Measurements from ENCODE around the gene REEP6.

REEP6 gene

DNA sequence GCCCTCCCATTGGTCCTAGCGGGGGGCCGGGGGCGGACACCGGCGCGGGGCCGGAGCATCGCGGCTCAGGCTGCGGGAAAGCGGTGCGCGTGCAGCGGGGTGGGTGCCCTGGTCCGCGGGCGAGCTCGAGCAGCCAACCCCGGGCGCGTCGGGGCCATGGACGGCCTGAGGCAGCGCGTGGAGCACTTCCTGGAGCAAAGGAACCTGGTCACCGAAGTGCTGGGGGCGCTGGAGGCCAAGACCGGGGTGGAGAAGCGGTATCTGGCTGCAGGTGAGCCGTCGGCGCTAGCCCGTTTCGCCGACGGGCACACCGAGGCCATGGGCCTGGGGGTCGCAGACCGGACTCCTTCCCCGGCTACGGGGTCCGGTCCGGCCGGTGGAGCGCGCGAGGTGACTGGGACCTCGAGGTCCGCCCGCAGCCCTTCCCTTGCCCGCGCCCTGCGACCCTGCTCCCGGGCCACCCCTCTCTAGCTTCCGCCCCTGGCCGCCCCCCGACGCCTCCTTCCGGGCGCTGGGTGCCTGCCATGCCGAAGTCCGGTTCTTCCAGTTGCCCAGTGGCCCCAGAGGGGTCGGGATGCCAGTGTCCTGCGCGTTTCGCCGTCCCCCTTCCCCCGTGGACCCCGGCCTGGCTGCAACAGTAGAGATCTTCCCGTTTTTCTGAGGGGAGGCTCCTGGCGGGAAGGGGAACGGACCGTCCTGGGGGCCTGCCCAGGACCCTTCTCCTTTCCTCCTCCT, at the start of gene REEP6:
Gene REEP6 (plus strand): TSS at position 68 of the 735 bp plus-strand sequence. CDS start 89 bp downstream, at position 157.
- H3K27ac ChIP-seq: peak within 1 kb of the TSS in 17 of 21 experiments; percentile 24 to 71 (median 52)
- H3K4me3 ChIP-seq: peak within 1 kb of the TSS; percentile 31 to 61 (median 45)

DNA sequence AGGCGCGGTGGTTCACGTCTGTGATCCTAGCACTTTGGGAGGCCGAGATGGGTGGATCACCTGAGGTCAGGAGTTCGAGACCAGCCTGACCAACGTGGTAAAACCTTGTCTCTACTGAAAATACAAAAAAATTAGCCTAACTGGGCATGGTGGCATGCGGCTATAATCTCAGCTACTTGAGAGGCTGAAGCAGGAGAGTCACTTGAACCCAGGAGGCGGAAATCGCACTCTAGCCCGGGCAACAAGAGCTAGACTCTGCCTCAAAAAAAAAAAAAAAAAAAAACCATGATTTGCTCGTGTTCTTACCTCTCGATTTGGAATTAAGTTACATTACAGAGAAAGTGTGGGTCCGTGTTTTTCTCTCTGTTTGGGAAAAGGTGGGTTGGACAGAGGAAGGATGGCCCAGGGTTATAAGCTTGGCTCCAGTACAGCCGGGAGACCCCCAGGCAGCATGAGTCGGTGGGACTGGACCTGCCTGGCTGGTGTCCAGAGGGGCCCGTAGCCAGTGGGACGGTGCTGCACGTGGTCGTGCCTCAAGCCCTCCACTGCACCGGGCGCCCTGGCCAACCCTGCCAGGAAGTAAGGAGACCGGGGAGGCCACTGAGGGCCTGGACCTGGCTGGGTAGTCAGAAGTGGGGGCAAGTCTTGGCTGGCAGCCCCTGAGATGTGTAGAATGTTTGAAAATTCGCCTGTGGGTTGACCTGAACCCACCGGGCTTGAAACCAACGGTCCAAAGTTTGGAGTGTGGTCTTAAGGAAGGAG, 49.1 kb upstream of the REEP6 start:
- Histone ChIP-seq H3K27ac (no peak overlapping the region), H3K4me3 (no peak overlapping the region)

DNA sequence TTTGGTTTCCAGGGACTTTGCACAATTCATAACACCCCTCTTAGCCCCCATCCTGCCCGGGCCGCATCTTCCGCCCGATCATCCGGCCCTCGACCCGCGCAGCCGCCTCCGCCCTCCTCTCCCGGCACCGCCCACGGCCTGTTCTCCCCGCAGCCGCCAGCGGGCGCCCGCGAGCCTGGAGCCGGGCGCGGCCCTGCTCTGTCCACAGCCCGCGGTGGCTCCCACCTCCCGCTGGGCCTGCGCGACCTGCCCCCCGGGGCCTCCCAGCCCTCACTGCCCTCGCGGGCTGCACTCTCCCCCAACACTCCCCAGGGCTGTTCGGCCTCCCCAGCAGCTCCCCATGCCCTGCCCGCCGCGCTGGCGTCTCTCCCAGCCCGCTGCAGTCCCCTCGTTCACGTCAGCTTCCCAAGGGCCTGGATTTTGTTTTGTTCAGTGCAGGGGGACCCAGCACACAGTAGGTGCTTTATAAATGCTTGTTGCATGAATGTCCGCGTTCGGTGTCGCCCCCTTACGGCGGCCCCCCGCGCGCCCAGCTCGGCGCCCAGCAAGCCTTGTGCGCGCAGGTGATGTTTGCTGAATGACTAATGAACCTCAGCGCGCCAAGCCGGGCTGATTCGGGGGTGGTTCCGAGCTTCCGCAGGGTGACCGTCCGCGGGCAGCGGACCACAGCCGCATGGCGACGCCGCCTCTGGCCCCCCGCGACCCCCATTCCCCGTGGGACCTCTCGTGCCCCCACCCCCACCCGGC, 45.6 kb upstream of the REEP6 start:
- Histone ChIP-seq H3K27ac (peak overlapping the region in 2 of 21 experiments; percentile 1 to 67), H3K4me3 (peak overlapping the region in 6 of 7 experiments; percentile 1 to 33 (median 23))

DNA sequence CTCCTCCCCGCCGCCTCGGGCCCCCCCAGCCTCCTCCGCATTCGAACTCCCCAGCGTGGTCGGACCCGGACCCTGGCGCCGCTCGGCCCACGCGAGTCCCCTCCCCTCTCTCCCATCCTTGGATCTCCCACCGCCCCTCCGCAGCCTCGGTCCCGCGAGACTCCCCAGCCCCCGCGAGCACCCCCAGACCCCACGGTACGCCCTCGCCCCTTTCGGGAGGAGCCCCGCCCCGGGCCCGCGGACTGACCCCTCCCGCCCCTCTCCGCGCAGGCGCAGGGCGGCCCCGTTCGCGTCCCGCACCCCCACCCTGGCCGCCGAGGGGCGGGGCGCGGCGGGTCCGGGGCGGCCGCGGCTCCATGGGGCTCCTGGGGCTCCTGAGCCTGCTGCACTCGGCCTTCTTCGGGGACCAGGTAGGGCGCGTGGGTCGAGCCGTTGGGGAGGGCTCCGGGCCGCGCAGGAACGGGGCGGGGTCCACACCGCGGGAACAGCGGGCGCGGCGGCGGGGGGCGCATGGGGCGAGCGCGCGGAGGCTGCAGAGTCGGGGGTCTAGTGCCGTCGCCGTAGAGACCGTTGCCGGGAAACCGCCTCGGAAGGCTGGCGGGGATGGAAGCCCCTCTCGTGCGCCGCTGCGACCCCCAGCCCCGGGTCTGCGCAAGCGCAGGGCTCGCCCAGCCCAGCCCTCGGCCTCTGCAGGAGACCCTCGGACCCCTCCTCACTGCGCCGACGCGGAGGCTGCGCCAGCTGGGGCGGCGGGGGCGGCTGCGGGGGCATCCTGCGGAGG, 44.9 kb upstream of the REEP6 start:
- Histone ChIP-seq H3K27ac (no peak overlapping the region), H3K4me3 (peak overlapping the region in 6 of 7 experiments; percentile 1 to 33 (median 16))

DNA sequence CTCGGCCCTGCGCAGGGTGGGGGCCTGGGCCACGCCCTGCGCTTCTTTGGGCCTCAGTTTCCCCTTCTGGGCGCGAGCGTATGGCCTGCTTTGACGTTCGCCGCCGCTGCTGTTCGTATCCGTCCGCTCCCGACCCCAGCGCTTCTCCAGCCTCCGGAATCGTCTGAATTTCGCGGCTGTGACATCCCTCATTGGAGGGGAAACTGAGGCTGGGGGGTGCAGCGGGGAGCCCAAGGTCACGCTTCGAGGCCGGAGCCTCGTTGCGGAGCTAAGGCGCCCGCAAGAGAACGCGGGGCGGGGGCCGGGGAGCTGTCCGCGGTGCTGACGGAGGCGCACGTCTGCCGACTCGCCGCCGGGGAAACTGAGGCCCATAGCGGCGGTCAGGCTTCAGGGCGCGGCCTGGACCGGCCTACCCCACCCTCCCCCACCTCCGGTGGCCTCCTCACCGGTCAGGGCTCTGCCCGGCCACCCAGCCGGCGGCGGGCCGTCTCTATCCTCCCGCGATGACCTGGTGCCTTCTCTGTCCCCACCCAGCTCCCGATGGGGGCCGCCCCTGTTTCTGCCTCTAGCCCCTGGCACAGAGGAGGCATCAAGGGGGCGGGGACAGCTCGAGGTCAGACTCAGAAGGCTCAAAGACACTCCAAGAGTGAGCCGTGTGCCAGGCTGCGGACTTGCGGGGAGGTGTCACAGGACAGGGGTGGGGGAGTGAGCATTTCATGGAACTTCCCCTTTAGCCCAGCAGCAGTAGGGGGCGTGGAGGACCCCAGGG, 44.1 kb upstream of the REEP6 start:
- no peak overlapping the region for H3K4me3 ChIP-seq
- no peak overlapping the region for H3K27ac ChIP-seq

DNA sequence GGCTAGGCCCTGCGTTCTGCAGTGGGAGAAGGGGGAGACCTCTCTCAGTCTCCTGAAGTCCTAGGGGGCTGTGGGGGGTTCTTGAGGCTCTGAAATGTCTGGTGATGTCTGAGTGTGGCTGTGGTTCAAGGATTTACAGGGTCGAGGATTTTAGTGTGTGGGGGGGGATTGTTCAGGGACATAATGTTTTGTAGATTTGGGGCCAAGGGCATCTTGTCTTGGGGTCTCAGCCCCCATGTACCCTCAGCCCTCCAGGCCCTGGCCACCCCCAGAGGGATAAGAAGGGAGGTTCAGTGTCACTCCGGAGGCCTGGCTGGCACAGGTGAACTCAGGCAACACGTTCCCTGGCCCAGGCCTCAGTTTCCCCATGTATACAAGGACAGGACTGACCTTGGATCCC, 43.5 kb upstream of the REEP6 start:
- Histone ChIP-seq H3K27ac (no peak overlapping the region), H3K4me3 (no peak overlapping the region)

DNA sequence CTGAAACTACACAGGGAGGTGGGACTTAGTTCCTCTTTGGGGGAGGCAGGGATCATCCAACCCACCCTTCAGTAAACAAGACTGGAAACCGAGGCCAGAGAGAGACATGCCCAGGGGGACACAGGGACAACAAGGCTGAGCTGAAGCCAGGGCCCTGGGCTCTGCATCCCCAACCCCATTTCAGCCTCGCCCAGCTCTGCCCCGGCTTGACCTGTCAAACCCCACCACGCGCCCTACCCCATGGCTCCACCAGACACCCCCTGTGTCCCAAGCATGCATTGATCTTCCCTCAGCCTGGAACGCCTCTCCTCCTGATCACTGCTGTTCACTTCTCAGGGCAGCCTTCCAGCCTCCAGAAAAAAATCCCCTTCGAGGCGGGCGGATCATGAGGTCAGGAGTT, 43.0 kb upstream of the REEP6 start:
- Histone ChIP-seq H3K4me3 (no peak overlapping the region), H3K27ac (no peak overlapping the region)

DNA sequence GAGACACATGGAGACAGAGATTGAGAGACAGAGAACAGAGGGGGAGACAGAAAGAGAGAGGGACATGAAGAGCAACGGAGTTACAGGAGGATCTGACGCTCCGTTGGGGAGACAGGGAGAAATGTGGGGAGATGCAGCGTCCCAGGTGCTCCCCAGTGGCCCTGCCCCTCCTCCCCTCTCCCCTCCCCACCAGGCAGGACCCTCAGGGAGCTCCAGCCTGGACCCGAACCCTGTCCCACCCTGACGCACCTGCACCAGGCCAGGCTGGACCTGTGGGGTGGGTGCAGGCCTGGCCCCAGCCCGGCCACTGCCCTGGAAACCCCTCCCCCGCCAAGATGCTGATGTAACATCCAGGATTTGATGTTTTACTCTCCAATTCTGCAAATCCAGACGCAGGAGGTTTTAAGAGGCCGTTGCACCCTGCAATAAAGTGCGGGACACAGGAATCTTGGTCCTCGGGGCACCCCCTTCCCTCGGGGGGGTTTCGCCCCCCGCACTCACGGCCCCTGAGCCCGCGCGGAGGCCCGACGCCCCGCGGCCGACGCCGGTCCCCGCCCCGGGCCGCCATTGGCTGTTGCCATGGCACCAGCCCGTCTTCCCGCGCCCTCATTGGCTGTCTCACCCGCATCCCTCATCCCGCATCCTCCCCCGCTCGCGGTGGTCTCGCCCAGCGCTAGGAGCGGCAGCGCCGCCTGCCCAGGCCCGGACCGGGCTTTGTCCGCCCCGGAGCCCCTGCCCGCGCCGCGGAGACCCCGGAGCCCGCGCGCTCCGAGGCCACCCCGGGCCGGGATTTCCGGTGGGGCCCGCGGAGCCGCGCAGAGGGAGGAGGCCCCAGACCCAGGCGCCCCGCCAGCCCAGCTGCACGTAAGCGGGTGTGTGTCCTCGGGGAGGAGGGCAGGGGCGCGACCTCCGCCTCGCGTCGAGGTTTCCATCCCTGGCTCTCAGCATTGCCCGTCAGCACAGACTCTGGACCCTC, 41.2 kb upstream of the REEP6 start, which contains the start of gene APC2:
Gene APC2 (plus strand): TSS at position 655 of the 976 bp plus-strand sequence. CDS start 2,881 bp downstream, outside the sequence.
- Histone ChIP-seq H3K4me3 (no peak within 1 kb of the TSS), H3K27ac (no peak within 1 kb of the TSS)

DNA sequence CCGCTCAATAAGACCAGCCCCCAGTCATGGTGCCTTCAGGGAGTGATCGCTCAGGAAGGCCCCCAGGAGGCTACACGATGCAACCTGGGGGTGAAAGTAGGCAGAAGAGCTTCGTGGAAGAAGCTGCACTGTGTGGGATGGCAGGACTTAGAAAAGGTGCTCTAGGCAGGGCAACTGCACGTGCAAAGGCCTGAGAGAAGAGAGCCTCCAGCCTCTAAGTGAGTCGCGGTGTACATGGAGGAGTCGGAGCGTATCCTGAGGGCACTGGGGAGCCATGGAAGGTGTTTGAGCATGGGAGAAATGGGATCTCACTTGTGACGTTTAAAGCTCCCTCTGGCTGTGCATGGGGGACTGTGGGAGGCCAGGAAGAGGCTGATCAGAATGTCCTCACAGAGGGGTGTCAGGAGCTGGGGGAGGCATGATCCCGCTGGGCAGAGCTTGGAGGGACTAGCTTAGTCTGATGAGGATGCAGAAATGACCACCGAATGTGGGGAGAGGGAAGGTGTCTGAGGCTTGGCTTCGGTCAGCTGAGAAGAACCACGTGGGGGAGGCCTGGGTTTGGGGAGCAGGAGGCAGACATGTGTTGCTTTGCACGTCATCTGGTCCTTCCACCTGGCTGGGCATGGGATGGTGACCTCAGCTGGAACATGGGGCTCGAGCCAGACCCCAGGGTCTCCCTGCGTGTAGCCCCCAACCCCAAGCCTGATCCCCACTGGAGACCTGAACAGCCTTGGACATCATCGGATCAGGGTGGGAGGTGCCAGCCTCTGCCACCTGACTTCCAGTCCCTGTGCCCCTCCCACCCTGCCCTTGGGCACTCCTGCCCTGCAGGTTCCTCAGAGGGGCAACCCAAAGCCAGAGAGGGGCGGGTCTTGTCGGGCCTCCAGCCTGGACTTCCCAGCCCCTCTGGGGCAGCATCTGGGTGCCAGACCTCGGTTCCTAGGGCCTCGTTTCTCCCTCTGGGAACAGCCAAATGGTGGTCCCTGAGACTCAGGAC, 39.9 kb upstream of the REEP6 start:
- no peak overlapping the region for H3K4me3 ChIP-seq
- no peak overlapping the region for H3K27ac ChIP-seq

DNA sequence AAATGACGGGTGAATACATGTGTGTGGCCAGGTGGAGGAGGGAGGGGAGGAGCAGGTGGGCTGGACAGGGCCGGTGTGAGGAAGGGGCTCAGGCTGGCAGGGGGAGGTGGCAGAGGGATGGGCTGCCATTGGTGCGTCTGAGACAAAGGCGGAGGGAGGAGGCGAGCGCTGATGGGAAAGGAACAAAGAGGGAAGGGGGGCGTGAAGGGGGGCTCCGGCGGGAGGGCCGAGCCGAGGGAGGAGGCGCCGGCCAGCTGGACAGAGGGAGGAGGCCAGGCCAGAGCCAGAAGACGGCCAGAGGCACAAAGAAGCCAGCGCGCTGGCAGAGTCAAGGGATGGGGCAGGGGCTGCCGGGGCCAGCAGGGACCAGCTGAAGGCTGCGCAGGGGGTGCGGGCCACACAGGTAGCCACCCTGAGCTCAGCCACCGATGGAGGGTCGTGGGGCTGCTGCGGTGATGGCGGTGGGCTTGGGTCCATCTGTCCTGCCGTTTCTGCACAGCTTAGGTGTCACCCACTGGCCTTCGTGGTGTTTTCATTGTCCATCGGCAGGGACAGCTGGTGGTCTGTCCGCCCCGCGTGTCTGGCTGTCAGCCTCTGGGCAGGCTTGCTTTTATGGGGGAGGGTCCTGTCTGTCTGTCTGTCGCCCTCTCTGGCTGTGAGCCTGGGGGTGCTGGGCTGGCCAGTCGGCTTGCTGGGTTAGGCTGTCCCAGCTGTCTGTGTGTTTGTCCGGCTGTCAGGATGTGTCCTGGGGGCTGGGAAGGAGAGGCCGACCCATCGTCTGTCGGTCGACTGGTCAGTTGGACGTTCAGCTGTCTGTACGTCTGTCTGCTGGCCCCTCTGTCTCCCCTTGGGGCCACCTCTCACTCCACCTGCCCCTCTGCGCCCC, 38.8 kb upstream of the REEP6 start:
- Histone ChIP-seq H3K27ac (no peak overlapping the region), H3K4me3 (no peak overlapping the region)

DNA sequence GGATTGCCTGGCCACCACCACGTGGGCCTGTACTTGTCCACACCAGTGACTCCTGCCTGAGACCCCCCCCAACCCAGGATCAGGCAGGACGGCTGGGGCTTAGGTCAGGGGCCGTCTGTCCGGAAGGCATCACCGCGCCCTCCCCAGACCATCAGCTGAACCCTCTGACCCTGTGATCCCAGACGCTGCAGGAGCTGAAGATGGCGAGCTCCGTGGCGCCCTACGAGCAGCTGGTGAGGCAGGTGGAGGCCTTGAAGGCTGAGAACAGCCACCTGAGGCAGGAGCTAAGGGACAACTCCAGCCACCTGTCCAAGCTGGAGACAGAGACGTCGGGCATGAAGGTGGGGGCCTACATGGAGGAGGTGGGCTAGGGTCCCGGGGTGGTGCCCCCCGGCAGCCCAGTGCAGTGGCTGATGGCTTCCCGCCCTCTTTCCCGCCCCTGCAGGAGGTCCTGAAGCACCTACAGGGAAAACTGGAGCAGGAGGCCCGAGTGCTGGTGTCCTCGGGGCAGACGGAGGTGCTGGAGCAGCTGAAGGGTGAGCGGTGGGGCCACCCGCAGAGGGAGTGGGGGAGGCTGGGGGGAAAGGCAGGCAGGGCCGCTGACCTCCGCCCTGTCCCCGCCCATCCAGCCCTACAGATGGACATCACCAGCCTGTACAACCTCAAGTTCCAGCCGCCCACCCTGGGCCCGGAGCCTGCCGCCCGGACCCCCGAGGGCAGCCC, 38.0 kb upstream of the REEP6 start:
- Histone ChIP-seq H3K27ac (no peak overlapping the region), H3K4me3 (no peak overlapping the region)

DNA sequence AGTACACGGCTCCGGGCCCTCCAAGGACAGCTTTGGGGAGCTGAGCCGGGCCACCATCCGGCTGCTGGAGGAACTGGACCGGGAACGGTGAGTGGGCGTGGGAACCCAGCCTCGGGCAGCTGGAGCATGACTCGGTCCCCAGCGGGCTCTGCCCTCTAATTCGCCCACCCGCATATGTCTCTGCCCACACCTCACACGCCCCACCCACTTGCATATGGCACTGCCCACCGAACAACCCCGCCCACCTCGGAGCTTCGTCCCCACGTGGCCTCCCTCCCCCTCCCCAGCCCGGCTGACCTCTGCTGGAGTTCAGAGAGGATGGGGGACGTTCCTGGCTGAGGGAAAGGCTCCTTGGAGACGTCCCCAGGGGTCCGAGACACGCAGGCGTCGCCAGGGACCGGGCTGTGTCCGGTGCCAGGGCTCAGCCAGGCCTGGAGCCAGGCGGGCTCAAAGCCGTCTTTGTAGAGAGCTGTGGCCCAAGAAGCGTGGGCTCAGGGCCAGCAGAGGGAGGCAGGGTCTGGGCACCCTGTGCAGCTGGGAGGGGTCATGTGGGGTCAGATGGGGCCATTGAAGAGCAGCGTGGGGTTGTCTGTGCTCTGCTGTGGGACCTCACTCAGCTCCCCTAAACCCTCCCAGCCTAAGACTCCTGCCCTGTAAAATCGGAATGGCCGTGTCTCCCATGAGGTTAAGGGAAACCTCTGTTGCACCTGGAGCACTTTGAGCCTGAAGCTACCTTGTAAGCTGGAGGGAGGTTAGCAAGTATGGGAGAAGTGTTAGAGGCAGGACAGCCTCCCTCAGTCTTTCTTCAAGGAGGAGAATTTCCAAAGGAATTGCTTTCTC, 37.2 kb upstream of the REEP6 start:
- Histone ChIP-seq H3K27ac (no peak overlapping the region), H3K4me3 (no peak overlapping the region)

DNA sequence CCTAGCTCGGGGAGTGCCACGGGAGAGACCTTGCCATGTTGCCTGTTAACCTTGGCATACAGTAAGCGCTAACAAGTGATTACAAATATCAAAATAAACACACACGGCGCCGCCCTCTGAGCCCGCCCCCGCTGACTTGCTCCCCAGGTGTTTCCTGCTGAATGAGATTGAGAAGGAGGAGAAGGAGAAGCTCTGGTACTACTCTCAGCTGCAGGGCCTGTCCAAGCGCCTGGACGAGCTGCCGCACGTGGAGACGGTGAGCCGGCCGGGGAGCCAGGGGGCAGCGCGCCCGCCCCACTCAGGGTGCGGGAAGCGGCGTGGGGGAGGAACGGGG, 36.0 kb upstream of the REEP6 start:
- no peak overlapping the region for H3K4me3 ChIP-seq
- no peak overlapping the region for H3K27ac ChIP-seq
